MM.1S (cell line): ENCODE measurements around the gene SMPDL3B.

Source experiments
- DNase-seq: peaks from one replicate; pipeline ENCODE4 v3.0.0-alpha.2; 2015
- H2AFZ ChIP-seq: fragments of 300-600 bp; sonication (generic); 2 replicates; pipeline ENCODE4 v1.6.0; 2016; ENCODE audit warnings: antibody characterized with exemption, low read length
- H3F3A ChIP-seq: fragments of 300-600 bp; sonication (generic); 2 replicates; pipeline ENCODE4 v1.6.1; 2016; ENCODE audit warnings: mild to moderate bottlenecking, antibody characterized with exemption, low read length, moderate library complexity, mixed read lengths; ENCODE audit not compliant: insufficient read depth
- H3K27ac ChIP-seq: fragments of 300-600 bp; sonication (generic); 2 replicates; pipeline ENCODE4 v1.5.1; 2016; ENCODE audit warnings: mild to moderate bottlenecking, low read length
- H3K27me3 ChIP-seq: fragments of 300-600 bp; sonication (generic); replicated peaks from 2 replicates; pipeline ENCODE4 v1.6.0; 2016; ENCODE audit warnings: low read length; ENCODE audit not compliant: insufficient read depth
- H3K36me3 ChIP-seq: fragments of 300-600 bp; sonication (generic); replicated peaks from 2 replicates; pipeline ENCODE4 v1.6.1; 2016; ENCODE audit warnings: mild to moderate bottlenecking, low read length, mixed read lengths; ENCODE audit not compliant: insufficient read depth
- H3K4me1 ChIP-seq: fragments of 300-600 bp; sonication (generic); 2 replicates; pipeline ENCODE4 v1.6.1; 2016; ENCODE audit warnings: low read length, mixed read lengths
- H3K4me2 ChIP-seq: fragments of 300-600 bp; sonication (generic); 2 replicates; pipeline ENCODE4 v1.6.0; 2016; ENCODE audit warnings: low read depth, low read length
- H3K4me3 ChIP-seq: fragments of 300-600 bp; sonication (generic); 2 replicates; pipeline ENCODE4 v1.5.1; 2016; ENCODE audit warnings: low read length, mixed read lengths
- H3K79me2 ChIP-seq: fragments of 300-600 bp; sonication (generic); 2 replicates; pipeline ENCODE4 v1.6.1; 2016; ENCODE audit warnings: mixed run types, low read length, mixed read lengths
- H3K9ac ChIP-seq: fragments of 300-600 bp; sonication (generic); 2 replicates; pipeline ENCODE4 v1.6.1; 2016; ENCODE audit warnings: low read length, mixed read lengths
- H3K9me2 ChIP-seq: fragments of 300-600 bp; sonication (generic); replicated peaks from 2 replicates; pipeline ENCODE4 v1.6.1; 2016; ENCODE audit warnings: mild to moderate bottlenecking, low read length, mixed read lengths; ENCODE audit not compliant: insufficient read depth
- H3K9me3 ChIP-seq: fragments of 300-600 bp; sonication (generic); replicated peaks from 2 replicates; pipeline ENCODE4 v1.6.1; 2016; ENCODE audit warnings: mild to moderate bottlenecking, low read length, mixed read lengths; ENCODE audit not compliant: insufficient read depth
- H4K20me1 ChIP-seq: fragments of 300-600 bp; sonication (generic); 2 replicates; pipeline ENCODE4 v1.6.1; 2016; ENCODE audit warnings: mild to moderate bottlenecking, low read length, moderate library complexity, mixed read lengths; ENCODE audit not compliant: insufficient read depth
- CTCF ChIP-seq: fragments of 300-600 bp; sonication (generic); IDR thresholded peaks from 2 replicates; pipeline ENCODE4 v1.5.1; 2016; ENCODE audit warnings: antibody characterized with exemption, low read length, mixed read lengths
- EZH2 ChIP-seq: fragments of 300-600 bp; sonication (generic); optimal IDR thresholded peaks from 2 replicates; pipeline ENCODE3; 2017; ENCODE audit warnings: low read depth, mild to moderate bottlenecking, antibody characterized with exemption, low read length, mixed read lengths
- EZH2phosphoT487 ChIP-seq: fragments of 300-600 bp; sonication (generic); IDR thresholded peaks from 2 replicates; pipeline ENCODE4 v1.6.1; 2018; ENCODE audit warnings: antibody characterized with exemption, low read length

SMPDL3B gene

GRCh38 chr1:27937524-27937836 lies 2.7 kb downstream of the SMPDL3B start:
- Histone ChIP-seq H3K36me3 (no peaks in the 10 kb centered on the region), H3K27me3 (no peaks in the 10 kb centered on the region), H2AFZ (no peak overlapping the region), H4K20me1 (no peaks in the 10 kb centered on the region), H3K27ac (no peak overlapping the region), H3K4me2 (no peak overlapping the region), H3K4me1 (peaks cover 15% of the 10 kb centered on the region), H3K79me2 (no peaks in the 10 kb centered on the region), H3K9me2 (no peaks in the 10 kb centered on the region), H3K9ac (no peak overlapping the region), H3F3A (peaks cover 4% of the 10 kb centered on the region; the same call in 1 of the 2 replicates), H3K9me3 (no peaks in the 10 kb centered on the region), H3K4me3 (no peak overlapping the region)
- TF ChIP-seq CTCF = no peak
- no peak for TF ChIP-seq EZH2
- TF ChIP-seq EZH2phosphoT487 = no peak
- DNase-seq = no peak

- H4K20me1 ChIP-seq = no peaks in the 10 kb centered on the region
- H3K36me3 ChIP-seq = no peaks in the 10 kb centered on the region
- no peaks in the 10 kb centered on the region for H3K27me3 ChIP-seq
- peaks cover 15% of the 10 kb centered on the region for H3K4me1 ChIP-seq
- H3K27ac ChIP-seq = no peak overlapping the region; the same call in 1 of the 2 replicates
- H3F3A ChIP-seq = peaks cover 4% of the 10 kb centered on the region; the same call in 1 of the 2 replicates
- peak; percentile 68 for DNase-seq
- H3K9ac ChIP-seq = no peak overlapping the region
- no peak for TF ChIP-seq EZH2phosphoT487
- no peak for TF ChIP-seq EZH2
- TF ChIP-seq CTCF = no peak
- no peaks in the 10 kb centered on the region for H3K79me2 ChIP-seq
- peak overlapping the region; percentile 29 for H3K4me3 ChIP-seq
- H2AFZ ChIP-seq = peak overlapping the region; percentile 47
- no peaks in the 10 kb centered on the region for H3K9me3 ChIP-seq
- H3K9me2 ChIP-seq = no peaks in the 10 kb centered on the region
- peak overlapping the region; percentile 80 for H3K4me2 ChIP-seq
Measured at GRCh38 chr1:27938488-27938887, 3.7 kb downstream of the SMPDL3B start.

- Histone ChIP-seq H2AFZ (no peak overlapping the region), H4K20me1 (no peaks in the 10 kb centered on the region), H3K4me2 (no peak overlapping the region), H3K27ac (no peak overlapping the region), H3K4me1 (peaks cover 12% of the 10 kb centered on the region), H3K9me3 (no peaks in the 10 kb centered on the region), H3K27me3 (no peaks in the 10 kb centered on the region), H3K4me3 (no peak overlapping the region), H3K9me2 (no peaks in the 10 kb centered on the region), H3K9ac (no peak overlapping the region), H3K79me2 (no peaks in the 10 kb centered on the region), H3K36me3 (no peaks in the 10 kb centered on the region), H3F3A (peaks cover 4% of the 10 kb centered on the region; the same call in 1 of the 2 replicates)
- TF ChIP-seq CTCF (peak; percentile 28), EZH2phosphoT487 (no peak)
- DNase-seq = no peak
Measured at GRCh38 chr1:27940297-27940696, 5.5 kb downstream of the SMPDL3B start.
